Brain pericyte (primary cell): ENCODE results near the gene AMDHD1.
"Not testable (repeated sequence)": the region's sequence is repeated elsewhere in the genome, so short reads cannot be mapped to it uniquely, and the experiment has no call there.

Source experiments
- DNase-seq: peaks from one replicate; pipeline ENCODE4 v3.0.0-alpha.2; 2012; ENCODE audit warnings: low read depth, low spot score

AMDHD1 gene

GRCh38 chr12:95963096-95963495 is 20.0 kb downstream of the AMDHD1 start:
- DNase-seq, result no peak

- no peak for DNase-seq
Observed at GRCh38 chr12:95966287-95966870, 23.2 kb downstream of the AMDHD1 start.

- no peak for DNase-seq
Observed at GRCh38 chr12:95967301-95967700, 24.2 kb downstream of the AMDHD1 start.

GRCh38 chr12:95969116-95969515 is 26.0 kb downstream of the AMDHD1 start:
- DNase-seq, result not testable (repeated sequence)

GRCh38 chr12:95970905-95971304 is 27.8 kb downstream of the AMDHD1 start:
- DNase-seq, result no peak

DNA sequence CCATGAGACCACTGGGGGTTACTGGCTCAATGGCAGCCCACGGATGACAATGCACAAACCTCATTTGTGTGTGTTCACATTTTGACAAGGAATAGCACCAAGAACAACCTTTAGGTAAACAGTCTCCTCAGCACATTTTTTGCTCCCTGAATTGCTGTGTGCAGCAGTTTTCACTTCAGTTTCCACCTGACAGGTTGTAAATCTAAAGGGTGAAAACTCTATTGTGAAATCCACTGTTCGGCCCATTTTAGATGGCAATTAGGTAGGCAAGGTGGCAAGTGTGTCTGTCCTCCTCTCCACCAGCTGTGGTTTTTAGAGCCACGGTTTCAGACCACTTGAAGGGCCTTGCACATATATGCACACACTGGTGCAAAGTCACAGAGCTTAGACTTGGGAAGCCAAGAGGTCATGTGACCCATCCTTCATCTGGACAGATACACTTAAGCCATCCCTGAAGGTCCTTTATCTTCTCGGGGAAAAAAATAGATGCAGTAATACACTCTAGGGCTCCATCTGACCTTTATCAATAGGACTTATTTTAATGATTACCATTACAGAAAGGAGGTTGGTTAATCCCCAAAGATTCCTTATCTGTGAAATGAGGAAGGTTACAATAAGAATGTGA is 29.8 kb downstream of the AMDHD1 start:
- DNase-seq, result no peak

DNA sequence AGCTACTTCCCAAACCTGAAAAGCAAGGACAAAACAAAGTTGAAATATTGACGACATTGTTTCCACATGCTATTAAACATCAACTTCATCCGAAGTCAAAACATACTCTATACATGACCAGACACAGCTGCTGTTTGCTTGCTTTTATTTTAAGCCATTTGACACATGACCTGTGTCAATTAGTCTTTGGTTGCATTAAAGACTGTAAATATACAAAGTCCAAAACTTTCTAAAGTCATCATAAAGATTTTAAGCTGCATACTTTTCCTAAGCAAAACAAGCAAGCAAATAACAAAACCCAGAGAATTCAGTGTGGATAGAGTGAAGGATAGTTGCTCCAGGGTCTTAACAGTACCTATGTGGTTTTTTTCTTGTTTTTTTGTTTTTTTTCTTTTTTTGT is 31.2 kb downstream of the AMDHD1 start:
- no peak for DNase-seq

- no peak for DNase-seq
Observed at GRCh38 chr12:95975491-95975890, 32.4 kb downstream of the AMDHD1 start.

GRCh38 chr12:95976416-95976832 is 33.3 kb downstream of the AMDHD1 start:
- DNase-seq, result no peak

DNA sequence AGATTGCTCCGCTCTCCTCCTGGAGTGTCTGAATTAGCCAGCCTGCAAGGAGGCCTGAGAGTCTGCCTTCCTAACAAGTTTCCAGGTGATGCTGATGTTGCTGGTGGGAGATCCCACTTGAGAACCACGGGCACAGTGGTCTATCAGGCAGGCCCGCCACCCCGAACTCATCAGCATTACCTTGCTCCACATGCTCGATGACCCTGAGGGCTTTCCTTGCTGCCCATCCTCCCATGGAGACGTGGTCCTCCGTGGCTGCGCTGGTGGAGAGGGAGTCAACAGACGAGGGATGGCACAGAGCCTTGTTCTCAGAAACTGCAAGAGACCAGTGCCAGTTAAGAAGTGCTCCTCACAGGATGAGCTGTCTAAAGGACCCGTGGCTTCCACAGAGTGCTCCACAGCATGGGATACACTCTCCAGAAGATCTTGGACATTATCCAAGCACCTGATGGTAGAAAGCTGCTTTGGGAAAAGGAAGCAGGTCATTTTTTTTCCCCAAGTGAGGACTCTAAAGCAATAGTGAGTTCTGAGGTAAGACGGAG is 34.7 kb downstream of the AMDHD1 start:
- no peak for DNase-seq

- DNase-seq, result no peak
Observed at GRCh38 chr12:95978351-95978750, 35.2 kb downstream of the AMDHD1 start.

GRCh38 chr12:95978774-95979173 is 35.6 kb downstream of the AMDHD1 start:
- DNase-seq, result no peak

DNA sequence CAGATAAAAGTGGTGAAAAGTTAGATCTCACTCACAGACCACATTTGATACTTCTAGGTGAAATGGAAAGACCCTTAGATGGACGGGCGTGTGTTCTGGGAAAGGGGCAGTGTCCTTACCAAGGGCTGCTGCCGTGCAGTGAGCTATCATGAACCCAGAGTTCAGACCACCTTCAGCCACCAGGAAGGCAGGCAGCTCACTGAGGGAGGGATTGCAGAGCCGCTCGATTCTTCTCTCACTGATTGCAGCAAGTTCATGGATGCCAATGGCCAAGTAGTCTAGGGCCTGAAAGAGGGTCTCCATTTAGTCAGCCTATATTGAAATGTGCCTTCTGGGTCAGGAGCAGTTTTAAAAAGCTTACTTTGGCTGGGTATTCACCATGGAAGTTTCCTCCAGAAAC is 37.3 kb downstream of the AMDHD1 start:
- DNase-seq, result no peak

GRCh38 chr12:95982602-95983001 is 39.5 kb downstream of the AMDHD1 start:
- DNase-seq, result no peak

DNA sequence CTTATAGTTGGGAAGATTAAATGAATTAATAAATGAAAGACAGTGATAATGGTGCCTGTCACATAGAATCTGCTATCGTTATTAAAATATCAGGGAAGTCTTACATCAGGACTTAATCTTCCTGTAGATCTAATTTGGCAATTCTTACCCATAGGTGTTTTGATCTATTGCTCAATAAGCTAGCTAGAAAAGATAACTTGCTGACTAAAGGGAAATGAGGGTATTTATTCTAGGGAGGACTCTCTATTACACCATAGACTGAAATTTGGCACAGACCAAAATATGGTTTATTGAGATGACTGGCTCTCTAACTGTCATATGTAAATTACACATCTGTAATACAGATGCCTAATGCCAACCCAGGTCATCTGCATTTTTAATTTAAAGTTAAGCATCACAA is 41.6 kb downstream of the AMDHD1 start:
- DNase-seq, result no peak

DNA sequence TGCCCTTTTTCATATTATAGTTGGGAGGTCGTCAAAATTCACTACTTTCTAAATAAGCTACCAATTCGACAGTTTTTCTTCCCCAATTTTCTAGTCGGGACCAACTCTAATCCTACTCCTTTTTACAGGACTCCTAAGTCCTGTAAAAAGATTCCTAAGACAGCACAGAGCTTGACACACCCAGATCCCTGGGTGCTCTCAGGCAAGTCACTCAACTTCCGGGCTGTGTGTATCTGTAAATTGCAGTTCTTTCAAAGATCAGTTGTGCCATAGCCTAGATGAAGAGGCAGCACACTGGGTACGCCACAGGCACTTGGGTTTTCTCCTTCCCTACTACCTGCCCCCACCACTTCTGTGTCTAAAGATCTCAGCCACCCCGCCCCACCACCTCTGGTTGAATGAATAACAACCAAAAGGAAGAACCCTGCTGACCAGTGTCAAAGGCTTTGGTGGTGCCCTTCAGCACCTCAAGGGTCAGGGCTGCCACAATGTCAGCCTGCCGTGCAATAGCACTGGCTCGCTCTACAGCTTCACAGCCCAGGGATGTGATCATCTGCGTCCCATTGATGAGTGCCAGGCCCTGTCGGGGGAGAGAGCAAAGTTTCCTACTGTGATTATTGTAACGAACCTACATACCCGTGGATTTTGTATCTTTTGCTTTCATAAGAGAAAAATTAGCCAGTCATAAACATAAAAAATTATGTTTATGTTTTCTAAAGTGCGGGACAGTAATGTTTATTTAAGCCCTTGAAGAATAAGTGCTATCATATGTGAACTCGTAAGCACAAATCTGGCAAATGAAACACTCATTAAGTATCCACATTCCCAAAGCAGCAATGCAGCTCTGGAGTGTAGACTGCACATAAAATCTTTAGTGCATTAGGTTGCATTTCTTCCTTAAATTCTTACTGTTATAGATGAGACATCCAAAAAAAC is 43.8 kb downstream of the AMDHD1 start:
- DNase-seq, result no peak

DNA sequence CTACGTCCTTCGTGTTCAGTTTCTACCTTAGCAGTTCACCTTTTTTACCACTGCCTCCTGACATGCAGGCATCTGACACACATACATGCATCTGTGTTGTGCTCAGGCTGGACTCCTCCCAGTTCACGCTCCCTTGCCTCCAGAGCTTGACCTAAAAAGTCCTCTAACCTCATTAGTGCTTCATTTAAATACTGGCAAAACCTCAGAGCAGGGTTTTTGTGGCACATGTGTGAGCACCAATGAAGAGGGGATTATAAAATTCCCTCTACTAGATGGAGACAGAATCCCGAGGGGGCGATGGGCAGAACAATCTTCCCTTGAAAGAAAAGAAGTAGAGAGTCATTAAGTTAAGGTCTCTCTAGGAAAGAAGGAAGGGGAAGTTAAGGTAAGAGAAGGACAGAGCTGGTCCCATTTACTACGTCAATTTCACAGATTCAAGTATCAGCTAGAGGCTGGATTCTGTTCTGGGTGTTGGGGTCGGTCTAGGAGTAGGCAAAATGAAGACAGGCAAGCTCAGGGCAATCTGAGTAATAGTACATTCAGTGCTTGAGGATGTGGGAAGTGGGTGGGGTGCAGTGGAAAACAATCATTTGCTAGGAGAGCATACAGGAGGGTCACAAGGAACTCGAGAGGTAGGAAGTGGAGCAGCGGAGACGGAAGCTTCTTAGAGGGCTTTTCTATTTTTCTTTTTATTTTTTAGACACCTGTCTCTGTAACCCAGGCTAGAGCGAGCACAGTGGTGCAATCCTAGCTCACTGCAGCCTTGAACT is 45.6 kb downstream of the AMDHD1 start:
- DNase-seq, result no peak

DNA sequence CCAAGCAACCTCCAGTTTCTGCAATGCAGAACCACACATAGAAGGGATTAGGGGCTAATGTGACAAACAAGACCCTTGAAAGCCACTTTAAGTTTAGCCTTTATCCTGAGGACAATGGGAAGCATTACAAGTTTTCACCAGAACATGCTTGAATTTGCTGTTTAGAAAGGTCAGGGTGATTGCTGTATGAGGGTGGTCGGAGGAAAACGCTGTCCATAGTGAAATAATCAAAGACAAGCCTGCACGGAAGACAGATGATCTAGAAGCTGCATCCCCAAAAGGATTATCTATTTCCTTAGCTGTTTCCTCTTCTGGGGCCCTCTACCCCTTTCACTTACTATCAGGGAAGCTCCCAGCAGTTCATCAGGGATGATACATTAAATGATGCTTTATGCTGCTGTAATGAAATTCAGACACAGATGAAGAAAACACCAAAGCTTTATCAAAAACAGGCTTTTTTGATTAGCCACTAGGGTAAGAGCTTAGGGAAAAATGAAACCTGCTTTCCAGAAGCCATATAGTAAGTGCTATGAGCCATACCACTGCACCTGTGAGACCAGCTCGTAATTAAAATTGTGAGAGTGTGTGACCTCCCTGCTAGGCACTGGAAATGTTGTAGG is 46.5 kb downstream of the AMDHD1 start:
- DNase-seq, result no peak

DNA sequence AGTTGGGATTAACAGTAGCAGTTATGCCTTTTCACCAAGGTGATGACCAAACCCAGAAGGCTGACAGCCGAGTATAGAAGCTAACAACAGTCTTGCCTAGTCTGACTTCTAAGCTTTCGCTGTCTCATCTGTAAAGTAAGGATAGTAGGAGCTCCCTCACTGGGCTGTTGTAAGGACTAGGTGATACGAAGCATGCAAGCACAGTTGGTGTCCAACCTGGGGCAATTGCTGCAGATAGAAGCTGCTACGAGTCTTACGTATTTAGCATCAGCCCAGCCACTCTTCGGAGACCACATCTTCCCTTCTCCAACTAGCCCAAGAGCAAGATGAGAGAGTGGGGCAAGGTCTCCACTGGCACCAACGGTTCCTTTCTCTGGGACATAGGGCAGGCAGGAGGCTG is 47.0 kb downstream of the AMDHD1 start:
- no peak for DNase-seq

- DNase-seq, result no peak
Observed at GRCh38 chr12:95993907-95994306, 50.8 kb downstream of the AMDHD1 start.

DNA sequence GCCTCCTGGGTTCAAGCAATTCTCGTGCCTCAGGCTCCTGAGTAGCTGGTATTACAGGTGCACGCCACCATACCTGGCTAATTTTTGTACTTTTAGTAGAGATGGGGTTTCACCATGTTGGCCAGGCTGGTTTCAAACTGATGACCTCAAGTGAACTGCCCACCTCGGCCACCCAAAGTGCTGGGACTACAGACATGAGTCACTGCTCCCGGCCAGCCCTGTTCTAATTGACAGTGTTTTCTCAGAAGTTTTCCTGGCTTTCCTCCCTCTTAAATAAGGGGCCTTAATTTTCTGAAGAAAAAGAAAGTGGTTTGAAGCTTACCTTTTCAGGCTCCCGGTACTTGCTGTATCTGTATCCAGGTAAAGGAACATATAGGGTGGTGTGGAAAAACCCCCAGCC is 51.3 kb downstream of the AMDHD1 start:
- DNase-seq, result no peak
